Common myeloid progenitor, CD34-positive (primary cell): Measurements from ENCODE around the gene QRSL1.

ENCODE experiments used
- CTCF ChIA-PET: fragments of 350-600 bp; sonication (Branson Sonifier 250); formaldehyde crosslinking; loops from one replicate; lab custom pipeline; 2021; ENCODE audit warnings: antibody characterized with exemption; lab: Charles Lee
- POLR2A ChIA-PET: fragments of 350-600 bp; sonication (Branson Sonifier 250); formaldehyde crosslinking; loops from one replicate; lab custom pipeline; 2021; ENCODE audit warnings: antibody characterized with exemption; lab: Charles Lee
- DNase-seq, 3 donors: peaks; one replicate each; pipeline versions ENCODE4 v3.0.0 to v3.0.0-alpha.2; 2013
- H3K27ac ChIP-seq, 2 experiments: 1 replicate in 1 of 2; 2 replicates in 1 of 2; pipeline ENCODE4 v1.7.0; 2013; ENCODE audit warnings: inconsistent platforms in 2 of 2, low read length in 2 of 2, mild to moderate bottlenecking in 2 of 2, low read depth in 1 of 2, moderate library complexity in 1 of 2; ENCODE audit not compliant: severe bottlenecking in 2 of 2, insufficient read depth in 1 of 2, poor library complexity in 1 of 2
- H3K27me3 ChIP-seq, 5 experiments: replicated peaks in 2 of 5; 1 replicate in 3 of 5; 2 replicates in 2 of 5; pipeline versions ENCODE4 v1.6.1 to v1.7.0; 2013; ENCODE audit warnings: low read length in 4 of 5, mild to moderate bottlenecking in 2 of 5, moderate library complexity in 2 of 5, inconsistent platforms in 1 of 5; ENCODE audit not compliant: insufficient read depth in 5 of 5, control insufficient read depth in 4 of 5
- H3K36me3 ChIP-seq, 4 experiments: 1 replicate in 2 of 4; 2 replicates in 2 of 4; pipeline versions ENCODE4 v1.6.1 to v1.7.0; 2013; ENCODE audit warnings: low read length in 3 of 4, control low read depth in 1 of 4, mild to moderate bottlenecking in 1 of 4; ENCODE audit not compliant: control insufficient read depth in 4 of 4, insufficient read depth in 4 of 4
- H3K4me1 ChIP-seq, 4 experiments: 1 replicate in 3 of 4; 2 replicates in 1 of 4; pipeline versions ENCODE4 v1.6.1 to v1.7.1; 2013; ENCODE audit warnings: low read length in 3 of 4, mild to moderate bottlenecking in 3 of 4, control low read depth in 1 of 4, inconsistent platforms in 1 of 4, moderate library complexity in 1 of 4; ENCODE audit not compliant: control insufficient read depth in 4 of 4, insufficient read depth in 4 of 4; ENCODE audit errors: control extremely low read depth in 1 of 4
- H3K4me3 ChIP-seq, 7 experiments: 1 replicate in 4 of 7; 2 replicates in 3 of 7; pipeline versions ENCODE4 v1.5.1 to v1.7.0; 2013; ENCODE audit warnings: mild to moderate bottlenecking in 7 of 7, low read length in 6 of 7, moderate library complexity in 6 of 7, inconsistent platforms in 2 of 7, low read depth in 2 of 7, control low read depth in 1 of 7; ENCODE audit not compliant: insufficient read depth in 4 of 7, control insufficient read depth in 1 of 7; ENCODE audit errors: extremely low read depth in 1 of 7
- H3K9me3 ChIP-seq, 5 experiments: 1 replicate in 4 of 5; 2 replicates in 1 of 5; pipeline versions ENCODE4 v1.6.1 to v1.7.1; 2013; ENCODE audit warnings: low read length in 4 of 5, mild to moderate bottlenecking in 2 of 5, inconsistent platforms in 1 of 5, low read depth in 1 of 5, moderate library complexity in 1 of 5; ENCODE audit not compliant: control insufficient read depth in 4 of 5, insufficient read depth in 2 of 5; ENCODE audit errors: control extremely low read depth in 1 of 5
- WGBS: methylation state at CpG from one replicate; pipeline ENCODE4 v1.1.5; 2013; ENCODE audit not compliant: insufficient coverage; 5-methylcytosine and 5-hydroxymethylcytosine counted together

Gene QRSL1

DNA sequence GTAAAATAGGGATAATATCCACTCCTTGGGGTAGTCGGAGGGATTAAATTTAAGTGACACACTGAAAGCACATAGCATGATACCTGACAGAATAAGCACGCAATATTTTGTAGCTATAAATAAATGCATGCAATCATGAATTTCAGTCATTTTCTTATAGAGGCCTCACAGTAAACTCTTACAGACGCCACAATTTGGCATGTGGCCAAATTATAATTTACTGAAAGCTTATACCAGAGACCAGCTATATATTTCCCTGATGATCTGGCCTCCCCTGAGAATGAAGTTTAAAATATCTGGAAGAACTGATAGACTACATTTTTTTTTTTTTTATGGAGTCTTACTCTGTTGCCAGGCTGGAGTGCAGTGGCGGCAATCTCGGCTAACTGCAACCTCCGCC lies 40.9 kb downstream of the QRSL1 start:
- no peak overlapping the region for H3K4me3 ChIP-seq
- ChIA-PET POLR2A (interaction anchor here (0.6 kb wide), 1 partner anchor 1198 kb away, joined by 3 read pairs; no protein-coding TSS in a partner anchor), CTCF (interaction anchor here (1.0 kb wide), 1 partner anchor 10 kb away, joined by 4 read pairs; no protein-coding TSS in a partner anchor)
- H3K4me1 ChIP-seq, result peaks cover 0 to 5% (median 0%) of the 10 kb centered on the region in 4 experiments
- 100% methylated on average over 3 of the region's 6 CpGs for WGBS
- no peaks in the 10 kb centered on the region for H3K27me3 ChIP-seq
- no peak for DNase-seq
- peaks cover 0 to 7% (median 4%) of the 10 kb centered on the region in 4 experiments for H3K36me3 ChIP-seq
- no peaks in the 10 kb centered on the region for H3K9me3 ChIP-seq
- no peak overlapping the region for H3K27ac ChIP-seq

GRCh38 chr6:106671651-106672050 lies 42.3 kb downstream of the QRSL1 start:
- no peaks in the 10 kb centered on the region for H3K27me3 ChIP-seq
- H3K36me3 ChIP-seq, result peaks cover 0 to 4% (median 0%) of the 10 kb centered on the region in 4 experiments
- WGBS, result no CpG with 5 or more reads among the region's 3 CpGs
- POLR2A ChIA-PET, result no interaction called here
- H3K27ac ChIP-seq, result no peak overlapping the region
- H3K9me3 ChIP-seq, result no peaks in the 10 kb centered on the region
- CTCF ChIA-PET, result no interaction called here
- no peak overlapping the region for H3K4me3 ChIP-seq
- peaks cover 0 to 2% (median 0%) of the 10 kb centered on the region in 4 experiments for H3K4me1 ChIP-seq
- no peak for DNase-seq

- ChIA-PET POLR2A (no interaction called here), CTCF (no interaction called here)
- no peaks in the 10 kb centered on the region for H3K27me3 ChIP-seq
- DNase-seq, result no peak
- no peak overlapping the region for H3K4me3 ChIP-seq
- no peaks in the 10 kb centered on the region for H3K36me3 ChIP-seq
- no peak overlapping the region for H3K27ac ChIP-seq
- no peaks in the 10 kb centered on the region for H3K4me1 ChIP-seq
- no peaks in the 10 kb centered on the region for H3K9me3 ChIP-seq
Measured at GRCh38 chr6:106674541-106675229, 45.3 kb downstream of the QRSL1 start.

- no peak for DNase-seq
- ChIA-PET POLR2A (no interaction called here), CTCF (no interaction called here)
- Histone ChIP-seq H3K27me3 (no peaks in the 10 kb centered on the region), H3K9me3 (no peaks in the 10 kb centered on the region), H3K27ac (no peak overlapping the region), H3K4me3 (no peak overlapping the region), H3K36me3 (no peaks in the 10 kb centered on the region), H3K4me1 (no peaks in the 10 kb centered on the region)
- WGBS, result 33% methylated on average over 1 of the region's 3 CpGs
Measured at GRCh38 chr6:106677282-106677681, 47.9 kb downstream of the QRSL1 start.

DNA sequence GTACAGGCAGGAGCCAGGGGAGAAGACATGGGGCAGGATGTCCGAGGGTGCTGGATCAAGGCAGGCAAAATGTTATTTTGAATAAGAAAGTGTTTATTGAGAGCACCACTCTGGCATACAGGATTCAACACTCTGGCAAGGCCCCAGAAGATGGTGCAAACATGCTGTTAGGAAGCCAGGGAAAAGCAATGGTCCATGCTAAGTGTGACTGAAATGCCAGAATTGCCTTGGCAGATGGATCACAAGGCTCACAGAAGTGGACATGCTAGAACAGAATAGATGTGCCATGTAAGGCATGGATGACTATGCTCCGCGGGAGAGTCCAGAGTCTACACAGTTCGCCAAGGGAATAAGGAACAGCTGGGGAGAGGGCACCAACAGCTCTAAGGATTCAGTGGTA lies 54.6 kb downstream of the QRSL1 start:
- WGBS, result 98% methylated on average over 4 of the region's 4 CpGs
- POLR2A ChIA-PET, result no interaction called here

DNA sequence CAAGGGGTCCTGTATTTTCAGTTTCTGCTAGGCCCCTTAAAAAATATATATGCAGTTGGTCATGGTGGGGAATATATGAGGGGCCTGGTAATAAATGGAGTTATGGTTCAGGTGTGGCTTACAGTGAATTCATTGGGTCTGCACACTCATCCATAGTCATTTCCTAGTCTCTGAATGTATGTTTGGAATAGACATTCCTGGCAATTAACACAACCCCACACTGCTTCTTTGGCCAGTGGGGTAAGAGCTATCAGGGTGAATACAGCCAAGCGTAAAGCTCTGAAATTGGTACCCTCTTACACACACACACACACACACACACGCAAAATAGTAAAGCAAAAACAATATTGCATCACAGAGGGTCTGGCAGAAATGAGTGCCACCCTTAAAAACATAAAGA lies 56.5 kb downstream of the QRSL1 start:
- Histone ChIP-seq H3K4me3 (no peak overlapping the region), H3K9me3 (no peaks in the 10 kb centered on the region), H3K27me3 (no peaks in the 10 kb centered on the region), H3K4me1 (no peaks in the 10 kb centered on the region), H3K27ac (no peak overlapping the region), H3K36me3 (no peaks in the 10 kb centered on the region)
- no peak for DNase-seq
- POLR2A ChIA-PET, result no interaction called here
- WGBS, result no CpG with 5 or more reads among the region's 2 CpGs
- CTCF ChIA-PET, result no interaction called here

More for the DNA sequence above, 54.6 kb downstream of the QRSL1 start:
- no peaks in the 10 kb centered on the region for H3K27me3 ChIP-seq
- DNase-seq, result no peak
- H3K27ac ChIP-seq, result no peak overlapping the region
- H3K4me3 ChIP-seq, result no peak overlapping the region
- H3K4me1 ChIP-seq, result no peaks in the 10 kb centered on the region
- H3K36me3 ChIP-seq, result no peaks in the 10 kb centered on the region
- no peaks in the 10 kb centered on the region for H3K9me3 ChIP-seq
- CTCF ChIA-PET, result interaction anchor here (0.6 kb wide), 1 partner anchor 678 kb away, joined by 4 read pairs; no protein-coding TSS in a partner anchor

GRCh38 chr6:106688177-106688951 lies 59.0 kb downstream of the QRSL1 start:
- Histone ChIP-seq H3K27ac (no peak overlapping the region), H3K4me1 (no peaks in the 10 kb centered on the region), H3K9me3 (no peaks in the 10 kb centered on the region), H3K36me3 (no peaks in the 10 kb centered on the region), H3K4me3 (no peak overlapping the region), H3K27me3 (no peaks in the 10 kb centered on the region)
- ChIA-PET CTCF (no interaction called here), POLR2A (no interaction called here)
- DNase-seq, result no peak
- 100% methylated on average over 1 of the region's 6 CpGs for WGBS
